RPMI7951 (cell line): Measurements from ENCODE around the gene PROX1. TPM values are rescaled to one million over a fixed set of nuclear protein-coding genes. Genes with fewer than 3 reads are reported as not detected.

Experiments used
- DNase-seq: peaks from one replicate; pipeline ENCODE4 v3.0.0-alpha.2; 2012; ENCODE audit warnings: low read depth
- total RNA-seq: library from RNA; depleted of rRNA; stranded (reverse); fragments of >200 nt; shearing (Covaris generic); gene quantifications from 2 replicates; pipeline ENCODE4 v1.2.3, GENCODE V29; 2014

PROX1 gene
- total RNA-seq, 1 experiment from 2014 or later = 3.0 TPM

DNA sequence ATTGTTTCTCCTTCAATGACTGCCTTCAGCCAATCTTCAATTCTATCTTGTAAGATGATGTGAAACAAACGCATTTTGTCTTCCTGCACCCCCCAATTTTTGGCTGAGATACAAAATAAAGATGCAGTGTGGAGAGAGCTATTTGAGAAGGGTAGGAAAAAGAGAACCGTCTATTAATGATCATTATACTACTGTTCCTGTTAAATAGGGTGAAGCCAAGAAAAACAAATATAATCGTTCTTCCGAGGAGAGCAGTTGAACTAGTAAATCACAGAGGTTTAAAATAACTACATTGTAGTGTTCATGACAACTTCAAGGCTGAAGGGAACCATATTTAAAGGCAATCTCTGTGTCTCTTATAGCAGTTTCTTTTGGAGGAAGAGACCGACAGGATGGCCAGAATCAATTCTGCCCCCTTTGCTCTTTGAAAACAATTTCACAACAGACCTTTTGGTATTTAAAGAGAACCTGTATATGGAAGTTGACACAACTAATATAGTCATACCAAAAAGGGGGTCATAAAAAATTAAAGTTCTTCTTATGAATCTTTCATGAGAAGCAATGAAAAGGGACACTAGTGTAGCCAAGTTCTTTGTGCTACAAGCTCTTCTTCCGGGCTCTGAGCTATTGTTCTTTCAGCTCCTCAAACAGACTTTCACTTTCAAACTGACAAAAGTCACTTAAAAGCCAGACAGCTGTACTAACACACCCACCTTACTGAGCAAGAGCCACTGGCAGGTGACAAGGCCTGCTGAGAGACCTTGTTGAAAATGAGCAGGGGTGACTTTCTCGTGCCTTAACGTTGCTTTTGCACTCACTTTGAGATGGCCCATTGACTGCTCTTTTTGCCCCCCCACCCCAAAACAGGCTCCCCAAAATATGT, 30.9 kb downstream of the PROX1 start:
- no peak for DNase-seq

- peak; percentile 21 for DNase-seq
These were observed 31.7 kb downstream of the PROX1 start for GRCh38 chr1:214019499-214019898.

- DNase-seq = no peak
These were observed 33.5 kb downstream of the PROX1 start for GRCh38 chr1:214021321-214021720.

GRCh38 chr1:214022229-214022791, 34.5 kb downstream of the PROX1 start:
- DNase-seq = no peak

DNA sequence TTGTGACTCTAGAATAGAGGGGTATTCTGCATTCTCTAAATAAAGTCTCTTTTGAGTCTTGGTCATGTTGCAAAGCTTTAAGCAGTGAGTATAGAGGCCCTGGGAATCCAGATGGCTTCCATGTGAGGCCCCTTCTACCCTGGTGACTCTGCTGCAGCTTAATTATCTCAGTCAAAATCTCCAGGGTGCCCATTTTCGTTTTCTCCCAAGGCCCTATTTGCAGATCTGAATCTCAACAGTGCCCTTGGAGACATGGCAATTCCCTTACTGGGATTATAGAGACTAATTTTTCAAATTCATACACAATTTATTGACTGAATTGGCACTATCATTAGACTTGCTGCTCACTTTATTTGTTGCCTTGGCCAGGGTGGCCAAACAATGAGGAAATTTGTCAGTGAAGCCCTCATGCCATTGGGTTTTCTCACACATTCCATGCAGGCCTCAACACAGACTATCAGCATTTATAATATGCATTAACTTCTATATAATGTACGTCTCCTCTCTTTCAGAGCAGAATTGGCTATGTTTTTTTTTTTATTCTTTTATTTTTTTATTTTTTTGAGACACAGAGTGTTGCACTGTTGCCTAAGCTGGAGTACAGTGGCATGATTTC, 35.1 kb downstream of the PROX1 start:
- peak; percentile 18 for DNase-seq

- no peak for DNase-seq
These were observed 39.2 kb downstream of the PROX1 start for GRCh38 chr1:214026985-214027384.

- DNase-seq = no peak
These were observed 39.7 kb downstream of the PROX1 start for GRCh38 chr1:214027498-214027897.

DNA sequence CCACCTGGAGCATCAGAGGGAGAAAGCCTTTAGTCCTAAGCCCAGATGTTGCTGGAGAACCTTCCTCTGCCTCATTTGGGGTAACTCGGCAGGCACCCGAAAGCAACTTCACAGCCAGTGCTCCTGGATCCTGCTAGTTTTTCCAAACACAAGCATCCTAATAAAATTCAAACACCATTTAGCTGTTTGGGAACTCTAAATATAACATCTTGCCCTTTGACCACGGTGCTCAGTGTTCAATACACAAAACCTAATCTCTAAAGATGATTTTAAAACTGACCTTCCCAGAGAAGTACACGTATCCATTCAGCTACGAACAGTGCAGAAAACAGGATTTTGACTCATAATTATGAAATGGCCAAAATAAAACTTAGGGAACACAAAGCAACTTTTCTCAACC, 40.3 kb downstream of the PROX1 start:
- DNase-seq = no peak

GRCh38 chr1:214028649-214029406, 41.1 kb downstream of the PROX1 start:
- DNase-seq = no peak

GRCh38 chr1:214029796-214030195, 42.0 kb downstream of the PROX1 start:
- DNase-seq = no peak

DNA sequence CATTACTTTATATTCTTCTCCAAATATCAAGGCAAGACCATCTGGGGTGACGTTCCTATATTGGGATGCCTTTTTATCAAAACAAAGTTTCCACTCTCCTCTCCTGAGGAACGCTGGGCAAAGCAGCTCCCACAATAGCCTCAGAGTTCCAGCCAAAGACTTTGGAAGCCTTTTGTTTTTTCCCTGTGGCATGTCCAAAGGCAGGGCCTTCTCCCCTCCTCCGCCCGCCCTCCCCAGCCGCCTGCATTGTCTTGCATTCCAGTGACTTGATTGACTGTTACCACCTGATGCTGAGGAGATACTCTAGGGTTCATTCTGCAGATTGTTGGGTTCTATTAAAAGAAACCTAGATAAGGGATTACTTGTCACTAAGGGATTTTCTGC, 43.5 kb downstream of the PROX1 start:
- DNase-seq = no peak

GRCh38 chr1:214037468-214037867, 49.7 kb downstream of the PROX1 start:
- DNase-seq = no peak

- no peak for DNase-seq
These were observed 51.7 kb downstream of the PROX1 start for GRCh38 chr1:214039394-214040018.

- DNase-seq = no peak
These were observed 55.4 kb downstream of the PROX1 start for GRCh38 chr1:214043167-214043566.

GRCh38 chr1:214044438-214045214, 56.9 kb downstream of the PROX1 start:
- no peak for DNase-seq

DNA sequence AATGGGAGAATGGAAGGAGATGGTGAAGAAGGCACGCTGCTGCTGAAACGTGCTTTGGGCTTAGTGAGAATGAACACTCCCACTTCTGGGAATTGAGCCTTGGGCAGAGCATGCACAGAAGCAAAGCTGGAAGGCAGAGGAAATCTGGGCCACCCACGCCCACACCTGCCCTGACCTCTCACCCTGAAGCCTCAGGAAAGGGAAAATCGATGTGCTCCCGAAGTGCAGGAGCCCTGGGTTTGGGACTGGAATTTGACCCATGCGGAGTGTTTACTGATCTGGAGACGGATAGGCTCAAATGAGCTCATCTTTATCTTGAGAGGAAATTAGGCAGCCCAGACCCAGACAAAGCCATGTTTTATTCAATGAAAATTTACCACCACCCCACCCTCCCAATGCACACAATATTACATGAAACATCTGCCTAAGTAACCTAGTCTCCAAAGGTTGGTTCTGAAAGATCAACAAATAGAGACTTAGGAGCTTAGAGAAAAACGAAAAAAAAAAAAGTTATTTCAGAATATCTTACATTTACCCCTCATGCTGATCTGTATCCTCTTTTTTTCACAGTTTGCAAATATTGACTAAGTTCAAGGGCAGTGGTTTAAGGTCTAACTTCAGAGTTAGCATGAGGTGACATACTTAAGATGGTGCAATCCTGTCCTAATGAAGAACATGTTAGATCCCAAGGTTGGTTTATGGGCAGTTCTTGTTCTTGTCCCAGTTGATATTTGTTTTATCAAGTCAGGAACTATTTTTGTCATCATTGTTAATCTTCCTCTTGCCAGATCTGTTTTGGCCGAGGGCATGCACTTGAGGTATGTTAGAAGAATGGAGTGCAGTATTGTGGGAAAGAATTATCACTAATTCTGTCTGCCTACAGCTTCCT, 63.0 kb downstream of the PROX1 start:
- DNase-seq = no peak

DNA sequence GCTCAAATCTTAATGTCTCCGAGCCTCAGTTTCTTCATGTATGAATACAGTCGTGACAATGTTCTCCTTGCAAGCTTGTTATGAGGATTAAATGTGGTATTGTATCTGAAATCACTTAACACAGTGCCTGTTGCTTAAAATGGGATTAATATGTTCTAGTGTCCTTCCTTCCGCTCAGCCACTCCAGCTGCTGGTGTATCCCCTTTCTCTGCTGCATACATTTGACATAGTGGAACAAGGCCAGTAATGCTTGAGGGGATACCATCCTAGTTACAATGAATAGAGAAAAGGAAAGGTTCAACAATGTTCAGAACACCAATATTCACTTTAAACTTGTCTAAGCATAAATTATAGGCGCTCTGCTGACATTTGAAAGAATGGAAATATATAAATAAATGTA, 64.0 kb downstream of the PROX1 start:
- no peak for DNase-seq

DNA sequence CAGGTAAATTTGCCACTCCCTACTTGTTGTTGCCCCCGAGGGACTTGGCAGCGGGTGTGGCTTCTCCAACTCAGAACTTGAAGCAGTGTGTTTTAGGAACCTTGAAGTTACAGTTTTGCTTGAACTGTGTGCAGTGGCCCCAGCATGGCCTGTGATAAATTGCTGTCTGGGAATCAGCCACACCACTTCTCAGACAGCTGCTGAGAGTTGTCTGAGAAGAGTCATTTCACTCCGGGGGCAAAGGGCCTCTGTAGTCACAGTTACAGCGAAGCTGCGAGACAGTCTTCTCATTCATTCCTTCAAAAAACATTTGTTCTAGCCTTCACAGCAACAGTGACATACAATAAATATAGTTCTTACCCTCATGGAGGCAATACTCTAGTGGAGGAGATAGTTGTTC, 70.3 kb downstream of the PROX1 start:
- DNase-seq = no peak

DNA sequence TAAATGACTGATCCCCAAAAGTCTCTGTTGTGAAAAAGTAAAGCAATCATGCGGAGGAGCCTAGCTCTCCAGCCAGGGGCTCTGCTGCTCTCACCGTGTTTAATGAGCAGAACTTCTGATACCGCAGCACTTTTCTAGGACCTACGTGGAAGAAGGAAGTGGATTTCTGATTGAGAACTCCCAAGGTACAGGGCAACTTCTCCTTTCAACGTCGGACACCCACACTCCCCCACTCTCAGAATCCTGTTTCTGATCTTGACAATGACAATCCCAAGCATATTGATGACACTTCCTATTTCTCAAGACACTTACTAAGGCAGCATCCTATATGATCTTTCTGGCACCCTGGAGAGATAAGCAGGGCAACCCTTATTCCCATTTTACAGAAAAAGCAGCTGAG, 78.4 kb downstream of the PROX1 start:
- DNase-seq = no peak

DNA sequence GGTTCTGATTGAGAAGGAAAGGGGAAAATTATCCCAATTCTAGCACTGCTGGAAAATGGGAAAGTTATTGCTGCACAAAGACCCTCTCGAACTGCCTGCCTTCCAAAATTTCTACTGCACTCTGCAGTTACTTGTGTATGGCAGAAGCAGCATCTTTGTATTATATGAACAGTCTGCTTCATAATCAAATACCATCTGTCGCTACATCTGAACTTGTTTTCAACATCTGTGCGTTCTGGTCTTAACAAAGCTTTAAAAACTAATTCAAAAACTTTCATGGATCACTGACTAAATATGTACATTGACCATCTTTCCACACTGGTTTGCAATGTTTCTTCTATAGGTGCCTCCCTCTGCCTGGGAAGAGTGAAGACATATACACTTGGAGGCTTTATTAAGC, 79.2 kb downstream of the PROX1 start:
- DNase-seq = no peak
